A549 (cell line): Measurements from ENCODE around the gene LRRC61.

Experiments
- POLR2A ChIP-seq: IDR thresholded peaks from 2 replicates; pipeline ENCODE4 v1.6.1; 2012; ENCODE audit warnings: mild to moderate bottlenecking, low read length
- SMC3 ChIP-seq: fragments of >200 bp; sonication (Bioruptor Twin); formaldehyde crosslinking; IDR thresholded peaks from 3 replicates; pipeline ENCODE4 v1.6.1; 2018; ENCODE audit warnings: inconsistent platforms
- TF ChIP-seq, protein P1 (sequence below): fragments of >200 bp; sonication (Bioruptor Twin); formaldehyde crosslinking; IDR thresholded peaks from 3 replicates; pipeline ENCODE4 v1.5.1; 2016

DNA sequence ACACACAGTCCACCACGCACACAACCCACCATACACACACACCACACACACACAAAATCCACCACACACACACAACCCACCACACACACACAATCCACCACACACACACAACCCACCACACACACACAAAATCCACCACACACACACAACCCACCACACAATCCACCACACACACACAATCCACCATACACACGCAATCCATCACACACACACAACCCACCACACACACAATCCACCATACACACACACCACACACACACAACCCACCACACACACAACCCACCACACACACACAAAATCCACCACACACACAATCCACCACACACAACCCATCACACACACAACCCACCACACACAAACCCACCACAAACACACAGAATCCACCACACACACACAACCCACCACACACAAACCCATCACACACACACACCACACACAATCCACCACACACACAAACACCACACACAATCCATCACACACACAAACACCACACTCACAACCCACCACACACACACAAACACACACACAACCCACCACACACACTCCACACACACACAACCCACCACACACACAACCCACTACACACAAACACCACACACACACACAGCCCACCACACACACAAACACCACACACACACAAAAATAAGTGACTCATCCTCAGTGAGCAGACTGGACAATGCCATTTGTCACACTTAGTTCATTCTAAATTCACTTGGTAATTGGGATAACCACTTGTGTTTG, 36.6 kb downstream of the LRRC61 start:
- no peak for TF ChIP-seq SMC3
- TF ChIP-seq, protein P1, sequence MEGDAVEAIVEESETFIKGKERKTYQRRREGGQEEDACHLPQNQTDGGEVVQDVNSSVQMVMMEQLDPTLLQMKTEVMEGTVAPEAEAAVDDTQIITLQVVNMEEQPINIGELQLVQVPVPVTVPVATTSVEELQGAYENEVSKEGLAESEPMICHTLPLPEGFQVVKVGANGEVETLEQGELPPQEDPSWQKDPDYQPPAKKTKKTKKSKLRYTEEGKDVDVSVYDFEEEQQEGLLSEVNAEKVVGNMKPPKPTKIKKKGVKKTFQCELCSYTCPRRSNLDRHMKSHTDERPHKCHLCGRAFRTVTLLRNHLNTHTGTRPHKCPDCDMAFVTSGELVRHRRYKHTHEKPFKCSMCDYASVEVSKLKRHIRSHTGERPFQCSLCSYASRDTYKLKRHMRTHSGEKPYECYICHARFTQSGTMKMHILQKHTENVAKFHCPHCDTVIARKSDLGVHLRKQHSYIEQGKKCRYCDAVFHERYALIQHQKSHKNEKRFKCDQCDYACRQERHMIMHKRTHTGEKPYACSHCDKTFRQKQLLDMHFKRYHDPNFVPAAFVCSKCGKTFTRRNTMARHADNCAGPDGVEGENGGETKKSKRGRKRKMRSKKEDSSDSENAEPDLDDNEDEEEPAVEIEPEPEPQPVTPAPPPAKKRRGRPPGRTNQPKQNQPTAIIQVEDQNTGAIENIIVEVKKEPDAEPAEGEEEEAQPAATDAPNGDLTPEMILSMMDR = no peak
- TF ChIP-seq POLR2A = no peak
